HFF-Myc (cell line): Measurements from ENCODE around the gene ADGRL2.

Experiments used
- DNase-seq: peaks from one replicate; pipeline ENCODE4 v3.0.0-alpha.2; 2011; ENCODE audit warnings: low read depth; ENCODE audit errors: extremely low read depth
- H3K4me3 ChIP-seq: replicated peaks from 2 replicates; pipeline ENCODE4 v1.5.1; 2011; ENCODE audit warnings: low read depth, mild to moderate bottlenecking, control low read depth, low read length
- CTCF ChIP-seq: IDR thresholded peaks from 2 replicates; pipeline ENCODE4 v1.5.1; 2012; ENCODE audit warnings: mild to moderate bottlenecking, low read depth, low read length, control low read depth; ENCODE audit errors: missing control alignments

ADGRL2 gene

GRCh38 chr1:81833722-81834121 is 33.0 kb downstream of the ADGRL2 start:
- no peak overlapping the region for H3K4me3 ChIP-seq
- TF ChIP-seq CTCF = no peak
- DNase-seq = no peak

GRCh38 chr1:81834268-81834667 is 33.5 kb downstream of the ADGRL2 start:
- DNase-seq = no peak
- no peak for TF ChIP-seq CTCF
- no peak overlapping the region for H3K4me3 ChIP-seq

GRCh38 chr1:81834921-81835698 is 34.4 kb downstream of the ADGRL2 start:
- H3K4me3 ChIP-seq = no peak overlapping the region

GRCh38 chr1:81836007-81836626 is 35.4 kb downstream of the ADGRL2 start:
- H3K4me3 ChIP-seq = no peak overlapping the region
- DNase-seq = no peak
- TF ChIP-seq CTCF = no peak

More at GRCh38 chr1:81834921-81835698, 34.4 kb downstream of the ADGRL2 start:
- no peak for DNase-seq
- TF ChIP-seq CTCF = no peak

- DNase-seq = no peak
- H3K4me3 ChIP-seq = no peak overlapping the region
- no peak for TF ChIP-seq CTCF
Observed at GRCh38 chr1:81838600-81839218, 38.0 kb downstream of the ADGRL2 start.

- TF ChIP-seq CTCF = no peak
- no peak for DNase-seq
- no peak overlapping the region for H3K4me3 ChIP-seq
Observed at GRCh38 chr1:81840805-81841204, 40.1 kb downstream of the ADGRL2 start.
